ENCODE results near the gene MAML1.
A peak's percentile ranks its signal among the peaks of the same experiment; 100 is the strongest.

MAML1 gene

GRCh38 chr5:179805070-179805528, 72.5 kb downstream of the MAML1 start:
- DNase-seq = peak in 1 of 2 experiments; percentile 33

DNA sequence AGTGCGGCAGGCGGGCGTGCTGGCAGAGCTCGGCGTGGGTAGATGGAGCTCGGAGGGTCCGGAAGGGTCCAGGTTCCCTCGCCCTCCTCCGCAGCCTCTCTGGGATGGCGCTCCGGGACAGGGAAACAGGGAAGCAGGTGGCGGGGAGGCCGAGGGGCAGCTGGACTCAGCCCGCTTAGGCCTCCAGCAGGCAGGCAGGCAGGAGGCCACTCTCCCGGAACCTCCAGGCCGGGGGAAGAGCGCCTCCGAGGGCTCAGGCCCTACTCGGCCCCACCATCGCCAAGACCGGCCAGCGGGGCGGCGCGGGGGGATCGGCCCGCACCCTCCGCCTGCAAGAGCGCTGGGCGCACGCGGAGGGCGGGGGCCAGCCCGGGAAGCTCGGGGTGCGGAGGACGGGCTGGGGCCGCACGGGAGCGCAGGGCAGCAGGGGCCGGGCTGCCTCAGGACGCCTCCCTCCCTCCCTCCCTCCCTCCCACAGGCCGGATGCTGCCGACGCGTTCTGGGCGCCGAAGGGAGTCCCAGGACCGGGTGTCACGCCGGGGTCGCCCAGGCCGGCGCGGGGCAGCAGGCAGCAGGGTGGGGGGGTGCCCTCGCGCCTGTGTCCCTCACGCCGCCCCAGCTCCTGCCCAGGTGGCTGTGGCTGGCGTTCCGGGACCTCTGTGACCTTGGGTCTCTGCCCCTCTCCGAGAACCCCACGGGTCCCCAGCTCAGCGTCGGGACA, 73.1 kb downstream of the MAML1 start:
- DNase-seq = peak in 1 of 2 experiments; percentile 63

DNA sequence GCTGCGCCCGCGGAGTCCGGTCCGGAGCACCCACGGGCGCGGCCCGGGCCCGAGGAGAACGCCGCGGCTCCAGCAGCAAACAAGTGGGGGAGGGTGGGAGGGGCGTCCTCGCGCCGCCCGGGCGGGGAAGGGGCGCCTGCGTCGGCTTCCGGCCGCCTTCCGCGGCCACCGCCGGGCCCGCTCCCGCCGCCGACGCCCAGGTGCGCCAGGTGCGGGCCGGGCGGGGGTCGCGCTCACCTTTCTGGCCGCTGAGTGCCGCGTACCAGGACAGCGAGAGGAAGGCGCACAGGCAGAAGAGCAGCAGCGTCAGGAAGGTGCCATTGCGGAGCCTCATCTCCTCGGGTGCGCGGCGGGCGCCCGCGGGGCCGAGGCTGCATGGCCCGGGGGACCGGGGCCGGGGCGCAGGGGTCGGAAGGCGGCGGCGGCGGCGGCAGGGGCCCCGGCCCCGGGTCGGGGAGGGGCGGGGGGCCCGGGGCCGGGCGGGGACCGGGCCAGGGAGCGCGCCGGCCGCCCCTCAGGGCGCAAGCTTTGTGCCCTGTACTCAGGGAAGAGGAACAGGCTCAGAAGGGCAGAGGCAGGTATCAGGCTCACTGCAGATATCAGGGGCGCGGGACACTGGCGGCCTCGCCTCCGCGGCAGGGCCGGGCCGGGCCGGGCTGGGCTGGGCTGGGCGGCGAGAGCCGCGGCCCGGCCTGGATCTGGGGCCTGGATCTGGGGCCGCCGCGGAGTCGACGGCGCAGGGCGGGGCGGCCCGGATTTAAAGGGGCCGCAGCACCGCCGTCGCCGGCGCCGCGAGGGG, 73.8 kb downstream of the MAML1 start, which contains the start of gene MGAT4B:
Gene MGAT4B, minus strand, starts transcription at position 617 of the 799 bp plus-strand sequence. Its CDS starts 283 bp downstream, at position 334.
- DNase-seq = peak in 1 of 2 experiments; percentile 83

- DNase-seq = no peak
These were observed 79.7 kb downstream of the MAML1 start for GRCh38 chr5:179812135-179812825.

- DNase-seq = no peak
These were observed 80.5 kb downstream of the MAML1 start for GRCh38 chr5:179812997-179813607.

DNA sequence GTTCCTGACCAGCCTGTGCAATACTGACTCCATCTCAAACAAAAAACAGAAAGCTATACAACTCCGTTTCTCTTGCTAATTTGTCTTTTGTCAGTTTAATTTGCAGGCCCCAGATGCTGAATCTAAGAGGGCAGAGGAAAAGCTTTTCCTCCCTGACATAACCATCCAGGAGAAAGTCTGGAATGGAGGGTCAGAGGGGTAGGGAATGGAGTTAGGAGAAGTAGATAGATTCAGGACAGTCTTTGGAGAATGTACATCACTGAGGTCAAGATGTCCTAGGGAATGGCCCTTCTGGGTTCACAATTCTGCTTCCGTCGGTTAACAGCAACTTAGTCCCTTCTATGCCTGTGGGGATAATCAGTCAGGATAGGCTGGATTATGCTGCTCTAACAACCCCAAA, 81.5 kb downstream of the MAML1 start:
- DNase-seq = no peak

- DNase-seq = no peak
These were observed 83.0 kb downstream of the MAML1 start for GRCh38 chr5:179815491-179816249.

- no peak for DNase-seq
These were observed 83.8 kb downstream of the MAML1 start for GRCh38 chr5:179816401-179816795.

- DNase-seq = no peak
These were observed 84.3 kb downstream of the MAML1 start for GRCh38 chr5:179816796-179817469.

- no peak for DNase-seq
These were observed 84.8 kb downstream of the MAML1 start for GRCh38 chr5:179817470-179817840.

- no peak for DNase-seq
These were observed 85.5 kb downstream of the MAML1 start for GRCh38 chr5:179817890-179818745.

DNA sequence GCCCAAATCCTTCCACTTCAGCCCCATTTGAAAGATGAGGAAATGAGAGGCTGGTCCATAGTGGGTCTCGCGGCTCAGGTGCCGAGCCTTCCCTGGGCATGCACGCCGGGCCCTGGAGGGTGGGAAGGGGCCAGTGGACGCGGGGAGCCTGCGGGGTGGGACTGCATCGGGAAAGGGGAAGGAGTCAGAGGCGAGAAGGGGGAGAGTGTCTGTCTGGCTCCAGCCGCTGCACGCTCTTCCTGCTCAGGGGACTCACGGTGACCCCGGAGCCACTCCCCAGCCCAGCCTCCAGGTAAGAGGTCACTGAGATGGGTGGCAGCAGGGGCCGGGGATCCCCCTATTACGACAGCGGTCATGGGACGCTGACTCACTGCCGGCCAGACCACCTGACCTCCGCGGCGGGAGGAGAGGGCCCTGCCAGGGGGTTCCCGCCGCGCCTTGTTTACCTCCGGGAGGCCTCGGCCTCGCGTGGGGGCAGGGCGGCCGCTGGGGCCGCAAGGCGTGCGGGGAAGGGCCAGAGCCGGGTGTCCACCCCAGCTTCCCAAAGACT, 86.2 kb downstream of the MAML1 start:
- DNase-seq = peak in 1 of 2 experiments; percentile 73

DNA sequence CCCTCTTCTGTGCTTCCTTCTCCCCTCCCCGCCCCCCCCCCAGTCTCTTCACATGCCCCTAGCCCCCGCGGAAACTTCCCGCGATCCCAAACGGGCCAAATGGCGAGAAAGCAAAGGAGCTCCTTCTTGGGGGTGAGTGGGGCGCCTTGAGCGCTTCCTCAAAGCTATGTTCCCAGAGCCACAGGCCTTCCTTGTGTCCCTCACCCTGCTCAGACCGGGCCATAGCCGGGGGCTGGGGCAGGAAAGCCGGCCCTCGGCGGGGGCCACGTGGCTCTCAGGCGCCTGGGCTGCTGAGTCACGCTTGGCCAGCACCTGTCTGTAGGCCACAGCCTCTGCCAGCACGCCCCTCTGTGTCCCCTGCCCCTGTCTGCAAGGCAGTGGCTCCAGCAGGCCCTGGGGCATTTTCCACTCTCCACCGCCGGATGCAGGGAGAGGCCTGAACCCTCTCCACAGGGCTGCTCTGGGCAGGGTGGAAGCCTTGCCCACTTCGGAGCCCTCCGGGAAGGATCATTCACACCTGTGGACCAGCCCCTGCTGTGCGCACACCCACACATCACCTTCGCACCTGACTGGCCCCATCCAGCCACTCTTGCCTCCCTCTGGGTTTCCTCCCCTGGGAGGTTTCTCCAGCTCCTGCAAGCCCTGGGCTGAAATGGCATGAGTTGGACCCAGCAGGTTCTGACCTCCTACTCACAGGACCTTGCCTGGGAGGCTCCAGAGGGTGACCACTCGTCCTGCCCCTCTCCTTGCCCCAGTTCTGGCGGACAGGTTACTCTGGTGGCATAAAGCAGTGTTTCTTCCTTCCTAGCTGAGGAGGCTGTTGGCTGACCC, 86.9 kb downstream of the MAML1 start:
- DNase-seq = peak in 1 of 2 experiments; percentile 63

- no peak for DNase-seq
These were observed 87.5 kb downstream of the MAML1 start for GRCh38 chr5:179820127-179820482.

DNA sequence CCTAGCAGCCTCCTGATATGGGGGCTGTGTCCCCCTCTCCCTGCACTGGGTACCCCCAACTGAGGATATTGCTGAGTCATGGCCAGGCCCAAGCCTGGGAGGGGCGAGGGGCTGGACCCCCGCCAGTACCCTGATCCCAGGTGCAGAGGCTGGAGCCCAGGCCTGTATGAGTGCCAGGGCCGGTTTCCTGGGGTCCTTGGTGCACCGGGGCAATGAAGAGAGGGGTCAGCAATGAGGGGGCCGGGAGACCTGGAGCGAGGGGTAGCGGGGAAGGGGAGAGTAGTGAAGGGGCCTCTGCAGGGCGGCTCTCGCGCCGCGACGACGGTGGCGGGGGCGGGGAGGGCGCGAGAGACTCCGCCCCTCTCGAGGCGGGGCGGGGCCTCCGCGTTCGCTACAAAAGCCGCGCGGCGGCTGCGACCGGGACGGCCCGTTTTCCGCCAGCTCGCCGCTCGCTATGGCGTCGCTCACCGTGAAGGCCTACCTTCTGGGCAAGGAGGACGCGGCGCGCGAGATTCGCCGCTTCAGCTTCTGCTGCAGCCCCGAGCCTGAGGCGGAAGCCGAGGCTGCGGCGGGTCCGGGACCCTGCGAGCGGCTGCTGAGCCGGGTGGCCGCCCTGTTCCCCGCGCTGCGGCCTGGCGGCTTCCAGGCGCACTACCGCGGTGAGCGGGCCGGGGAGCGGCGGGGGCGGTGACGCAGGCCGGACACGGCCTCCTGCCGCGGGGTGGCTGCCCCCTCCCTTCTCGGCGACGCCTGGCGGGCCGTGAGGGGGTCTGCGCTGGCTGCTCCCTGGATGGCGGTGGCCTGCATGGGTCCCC, 88.1 kb downstream of the MAML1 start, which contains the start of gene SQSTM1:
Gene SQSTM1, plus strand, starts transcription at position 423 of the 815 bp plus-strand sequence. Its CDS starts 32 bp downstream, at position 455.
- peak; percentile 13 to 79 for DNase-seq

- DNase-seq = peak; percentile 10 to 84
These were observed 88.9 kb downstream of the MAML1 start for GRCh38 chr5:179821298-179822058.

- DNase-seq = no peak
These were observed 89.4 kb downstream of the MAML1 start for GRCh38 chr5:179822059-179822432.
